Cardiac muscle cell (in vitro differentiated cells and primary cell): Measurements from ENCODE around the gene ARHGEF26. TPM values are rescaled to one million over a fixed set of nuclear protein-coding genes. Genes with fewer than 3 reads are reported as not detected.

Experiments
- DNase-seq, 2 donors: peaks; one replicate each; pipeline versions ENCODE4 v3.0.0 to v3.0.0-alpha.2; 2010 to 2017; ENCODE audit warnings: low read depth in 1 of 2, low spot score in 1 of 2
- H3K27ac ChIP-seq: fragments of 200-600 bp; sonication (generic); 2 replicates; pipeline ENCODE4 v1.5.1; 2016
- H3K27me3 ChIP-seq: fragments of 200-600 bp; sonication (generic); 2 replicates; pipeline ENCODE4 v1.6.0; 2016; ENCODE audit warnings: control low read depth
- H3K36me3 ChIP-seq: fragments of 200-600 bp; sonication (generic); 2 replicates; pipeline ENCODE4 v1.5.1; 2016; ENCODE audit warnings: control low read depth
- H3K4me1 ChIP-seq: fragments of 200-600 bp; sonication (generic); 2 replicates; pipeline ENCODE4 v1.8.1; 2017; ENCODE audit warnings: low read depth, mild to moderate bottlenecking, mixed run types
- H3K4me3 ChIP-seq: fragments of 200-600 bp; sonication (generic); 2 replicates; pipeline ENCODE4 v1.5.1; 2016; ENCODE audit warnings: mild to moderate bottlenecking
- H3K9me3 ChIP-seq: fragments of 200-600 bp; sonication (generic); 2 replicates; pipeline ENCODE4 v1.5.1; 2017; ENCODE audit warnings: low read depth, mild to moderate bottlenecking, control low read depth
- CTCF ChIP-seq: IDR thresholded peaks from 2 replicates; pipeline ENCODE4 v1.5.1; 2012; ENCODE audit warnings: low read depth, mild to moderate bottlenecking, low read length
- polyA plus RNA-seq: library from polyadenylated mRNA; unstranded; fragments of >200 nt; fragmentation: Nextera tagmentation; extraction: Ambion mirVana; gene quantifications from 2 replicates; pipeline ENCODE4 v1.2.1, GENCODE V29; 2016
- total RNA-seq: library from RNA; depleted of rRNA; stranded (reverse); fragments of >200 nt; gene quantifications from 2 replicates; pipeline ENCODE4 v1.2.3, GENCODE V29; 2016

ARHGEF26 gene
- total and polyA plus RNA-seq, 2 experiments from 2014 or later = 3.4 to 4.2 TPM

DNA sequence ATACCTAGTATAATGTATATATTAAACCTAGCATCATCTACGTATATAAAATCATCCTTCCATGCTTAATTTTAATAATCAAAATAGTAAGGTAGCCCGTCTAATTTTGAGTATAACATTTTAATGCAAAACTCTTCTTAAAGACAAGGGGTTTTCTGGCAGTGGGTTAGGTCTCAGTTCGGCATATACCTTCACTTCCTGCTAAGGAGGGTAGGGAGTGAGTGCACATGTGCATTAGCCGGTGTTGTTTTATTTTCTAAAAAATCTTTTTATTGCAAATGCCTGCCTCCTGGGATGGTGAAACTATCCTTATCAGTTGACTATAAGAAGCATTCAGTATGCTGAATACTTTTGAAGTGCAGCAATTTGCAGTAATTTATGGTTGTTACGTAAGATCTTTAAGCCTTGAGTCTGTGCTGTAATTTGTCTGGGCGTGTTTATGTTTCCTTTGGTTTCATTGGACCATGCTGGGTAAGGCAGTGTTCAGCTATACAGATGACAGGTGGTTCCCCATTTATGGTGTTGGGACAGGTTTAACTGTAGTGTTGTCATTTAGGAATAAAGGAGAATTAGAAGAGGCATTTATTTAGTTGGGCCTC is 11.7 kb downstream of the ARHGEF26 start:
- Histone ChIP-seq H3K9me3 (no peaks in the 10 kb centered on the region), H3K27me3 (no peaks in the 10 kb centered on the region), H3K4me1 (no peaks in the 10 kb centered on the region), H3K27ac (no peak overlapping the region), H3K36me3 (no peaks in the 10 kb centered on the region), H3K4me3 (no peak overlapping the region)
- no peak for TF ChIP-seq CTCF
- peak in 1 of 2 donors; percentile 38 for DNase-seq

- H3K4me1 ChIP-seq = no peaks in the 10 kb centered on the region
- no peak for TF ChIP-seq CTCF
- DNase-seq = peak in 1 of 2 donors; percentile 15
Measured at GRCh38 chr3:154135511-154136173, 14.5 kb downstream of the ARHGEF26 start.

DNA sequence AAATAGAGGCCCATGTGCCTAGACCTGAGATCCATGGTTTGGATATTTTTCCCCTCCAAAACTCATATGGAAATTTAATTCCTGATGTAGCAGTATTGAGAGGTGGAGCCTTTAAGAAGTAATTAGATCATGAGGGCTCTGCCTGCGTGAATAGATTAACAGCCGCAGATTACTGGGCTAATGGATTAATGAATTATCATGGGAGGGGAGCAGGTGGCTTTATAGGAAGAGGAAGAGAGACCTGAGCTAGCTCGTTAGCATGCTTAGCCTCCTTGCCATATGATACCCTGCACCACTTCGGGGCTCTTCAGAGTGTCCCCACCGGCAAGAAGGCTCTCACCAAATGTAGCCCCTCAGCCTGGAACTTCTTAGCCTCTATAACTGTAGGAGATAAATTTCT is 15.8 kb downstream of the ARHGEF26 start:
- TF ChIP-seq CTCF = no peak
- DNase-seq = no peak
- H3K4me3 ChIP-seq = no peak overlapping the region
- no peaks in the 10 kb centered on the region for H3K4me1 ChIP-seq
- no peak overlapping the region for H3K27ac ChIP-seq
- no peaks in the 10 kb centered on the region for H3K27me3 ChIP-seq
- no peaks in the 10 kb centered on the region for H3K36me3 ChIP-seq
- H3K9me3 ChIP-seq = no peaks in the 10 kb centered on the region

More at GRCh38 chr3:154135511-154136173, 14.5 kb downstream of the ARHGEF26 start:
- Histone ChIP-seq H3K9me3 (no peaks in the 10 kb centered on the region), H3K36me3 (no peaks in the 10 kb centered on the region), H3K27me3 (no peaks in the 10 kb centered on the region), H3K4me3 (no peak overlapping the region), H3K27ac (no peak overlapping the region)

- no peak for TF ChIP-seq CTCF
- H3K27ac ChIP-seq = no peak overlapping the region
Measured at GRCh38 chr3:154139996-154140436, 18.8 kb downstream of the ARHGEF26 start.

GRCh38 chr3:154142608-154143007 is 21.4 kb downstream of the ARHGEF26 start:
- Histone ChIP-seq H3K36me3 (no peaks in the 10 kb centered on the region), H3K4me1 (peaks cover 6% of the 10 kb centered on the region), H3K9me3 (no peaks in the 10 kb centered on the region), H3K27me3 (no peaks in the 10 kb centered on the region), H3K27ac (no peak overlapping the region), H3K4me3 (no peak overlapping the region)
- peak in 1 of 2 donors; percentile 32 for DNase-seq
- no peak for TF ChIP-seq CTCF

More at GRCh38 chr3:154139996-154140436, 18.8 kb downstream of the ARHGEF26 start:
- Histone ChIP-seq H3K9me3 (no peaks in the 10 kb centered on the region), H3K4me1 (peaks cover 6% of the 10 kb centered on the region), H3K4me3 (no peak overlapping the region), H3K36me3 (no peaks in the 10 kb centered on the region), H3K27me3 (no peaks in the 10 kb centered on the region)
- no peak for DNase-seq
